ENCODE measurements around the gene IGDCC3. TPM values are rescaled to one million over a fixed set of nuclear protein-coding genes. Genes with fewer than 3 reads are reported as not detected.
A peak's percentile ranks its signal among the peaks of the same experiment; 100 is the strongest.

IGDCC3 gene
- total RNA-seq, 1 experiment from 2014 or later: 53.5 TPM

DNA sequence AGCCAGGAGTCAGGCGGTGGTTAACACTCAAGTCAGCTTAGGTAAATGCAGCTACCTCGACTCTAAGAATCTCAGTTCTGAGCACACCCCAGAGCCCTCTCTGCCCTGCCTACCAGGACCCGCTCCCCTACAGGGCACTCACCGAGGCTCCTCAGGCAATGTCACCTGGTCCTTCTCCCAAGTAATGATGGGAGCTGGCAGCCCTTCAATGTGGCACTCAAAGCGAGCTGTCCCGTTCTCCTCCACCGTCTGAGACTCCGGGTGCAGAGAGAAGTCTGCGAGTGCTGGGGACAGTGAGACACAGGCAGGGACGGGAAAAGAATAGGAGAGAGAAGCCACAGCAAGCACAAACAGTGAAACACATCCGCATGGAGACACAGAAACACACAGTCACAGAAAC is 32.2 kb upstream of the IGDCC3 start:
- no peak overlapping the region for H3K4me3 Mint-ChIP-seq
- ATAC-seq (no peak), DNase-seq (ENCODE audit: low spot score) (no peak)
- POLR2A ChIA-PET: interaction anchor here (1.8 kb wide), 1 partner anchor 12 kb away, joined by 6 read pairs; no protein-coding TSS in a partner anchor
- no peaks in the 10 kb centered on the region for H3K27me3 Mint-ChIP-seq (ENCODE audit: low read depth)
- no peaks in the 10 kb centered on the region; the same call in 1 of the 2 replicates for H3K36me3 Mint-ChIP-seq
- peaks cover 59% of the 10 kb centered on the region for H3K4me1 Mint-ChIP-seq
- H3K27ac Mint-ChIP-seq: peak overlapping the region; percentile 62
- CTCF ChIA-PET: interaction anchor here (1.4 to 1.8 kb wide), 2 partner anchors 9 to 12 kb away, joined by 5 to 11 read pairs; no protein-coding TSS in a partner anchor
- H3K9me3 Mint-ChIP-seq: no peaks in the 10 kb centered on the region
- TF ChIP-seq, protein P1, sequence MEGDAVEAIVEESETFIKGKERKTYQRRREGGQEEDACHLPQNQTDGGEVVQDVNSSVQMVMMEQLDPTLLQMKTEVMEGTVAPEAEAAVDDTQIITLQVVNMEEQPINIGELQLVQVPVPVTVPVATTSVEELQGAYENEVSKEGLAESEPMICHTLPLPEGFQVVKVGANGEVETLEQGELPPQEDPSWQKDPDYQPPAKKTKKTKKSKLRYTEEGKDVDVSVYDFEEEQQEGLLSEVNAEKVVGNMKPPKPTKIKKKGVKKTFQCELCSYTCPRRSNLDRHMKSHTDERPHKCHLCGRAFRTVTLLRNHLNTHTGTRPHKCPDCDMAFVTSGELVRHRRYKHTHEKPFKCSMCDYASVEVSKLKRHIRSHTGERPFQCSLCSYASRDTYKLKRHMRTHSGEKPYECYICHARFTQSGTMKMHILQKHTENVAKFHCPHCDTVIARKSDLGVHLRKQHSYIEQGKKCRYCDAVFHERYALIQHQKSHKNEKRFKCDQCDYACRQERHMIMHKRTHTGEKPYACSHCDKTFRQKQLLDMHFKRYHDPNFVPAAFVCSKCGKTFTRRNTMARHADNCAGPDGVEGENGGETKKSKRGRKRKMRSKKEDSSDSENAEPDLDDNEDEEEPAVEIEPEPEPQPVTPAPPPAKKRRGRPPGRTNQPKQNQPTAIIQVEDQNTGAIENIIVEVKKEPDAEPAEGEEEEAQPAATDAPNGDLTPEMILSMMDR (IDR thresholded peaks at IDR 0.05): no peak
- TF ChIP-seq ELF4 (CRISPR knock-in tag; IDR thresholded peaks at IDR 0.05; ENCODE audit: low read depth): no peak

DNA sequence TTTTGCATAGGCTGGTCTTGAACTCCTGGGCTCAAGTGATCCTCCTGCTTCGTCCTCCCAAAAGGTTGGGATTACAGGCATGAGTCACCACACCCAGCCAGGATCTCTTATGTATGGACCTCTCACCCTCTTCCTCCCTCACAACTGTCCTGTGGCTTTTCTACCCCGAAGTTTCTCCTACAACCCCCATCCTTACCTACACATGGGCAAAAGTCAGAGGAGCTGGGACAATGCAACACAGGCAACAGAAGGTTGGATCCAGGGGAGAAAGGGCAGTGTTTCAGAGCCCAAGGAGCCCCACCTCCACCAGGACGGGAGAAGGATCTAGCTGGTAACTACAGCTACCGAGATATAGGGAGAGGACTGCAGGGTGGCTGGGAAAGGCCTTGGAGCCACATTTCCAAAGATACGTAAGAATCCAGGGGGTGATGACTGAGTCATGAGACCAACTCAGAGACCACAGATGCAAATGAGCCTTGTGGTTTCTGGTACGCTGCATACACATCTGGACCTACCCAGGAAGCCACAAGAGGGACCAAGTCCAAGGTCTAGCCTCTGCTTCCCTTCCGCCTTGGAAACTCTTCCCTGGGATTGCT is 31.3 kb upstream of the IGDCC3 start:
- H3K27ac Mint-ChIP-seq: no peak overlapping the region; the same call in 1 of the 2 replicates
- no peak for TF ChIP-seq RELA (CRISPR knock-in tag; IDR thresholded peaks at IDR 0.05; ENCODE audit: borderline replicate concordance)
- no peak for TF ChIP-seq CREM (CRISPR knock-in tag; IDR thresholded peaks at IDR 0.05)
- ChIA-PET POLR2A (interaction anchor here (1.8 kb wide), 1 partner anchor 13 kb away, joined by 6 read pairs; no protein-coding TSS in a partner anchor), CTCF (interaction anchor here (1.1 to 1.8 kb wide), 2 partner anchors 11 to 12 kb away, joined by 3 to 5 read pairs; no protein-coding TSS in a partner anchor)
- peaks cover 58% of the 10 kb centered on the region for H3K4me1 Mint-ChIP-seq
- no peaks in the 10 kb centered on the region for H3K9me3 Mint-ChIP-seq
- DNase-seq (ENCODE audit: low spot score) (no peak), ATAC-seq (no peak)
- H3K36me3 Mint-ChIP-seq: no peaks in the 10 kb centered on the region; the same call in 1 of the 2 replicates
- no peaks in the 10 kb centered on the region for H3K27me3 Mint-ChIP-seq (ENCODE audit: low read depth)
- H3K4me3 Mint-ChIP-seq: no peak overlapping the region

DNA sequence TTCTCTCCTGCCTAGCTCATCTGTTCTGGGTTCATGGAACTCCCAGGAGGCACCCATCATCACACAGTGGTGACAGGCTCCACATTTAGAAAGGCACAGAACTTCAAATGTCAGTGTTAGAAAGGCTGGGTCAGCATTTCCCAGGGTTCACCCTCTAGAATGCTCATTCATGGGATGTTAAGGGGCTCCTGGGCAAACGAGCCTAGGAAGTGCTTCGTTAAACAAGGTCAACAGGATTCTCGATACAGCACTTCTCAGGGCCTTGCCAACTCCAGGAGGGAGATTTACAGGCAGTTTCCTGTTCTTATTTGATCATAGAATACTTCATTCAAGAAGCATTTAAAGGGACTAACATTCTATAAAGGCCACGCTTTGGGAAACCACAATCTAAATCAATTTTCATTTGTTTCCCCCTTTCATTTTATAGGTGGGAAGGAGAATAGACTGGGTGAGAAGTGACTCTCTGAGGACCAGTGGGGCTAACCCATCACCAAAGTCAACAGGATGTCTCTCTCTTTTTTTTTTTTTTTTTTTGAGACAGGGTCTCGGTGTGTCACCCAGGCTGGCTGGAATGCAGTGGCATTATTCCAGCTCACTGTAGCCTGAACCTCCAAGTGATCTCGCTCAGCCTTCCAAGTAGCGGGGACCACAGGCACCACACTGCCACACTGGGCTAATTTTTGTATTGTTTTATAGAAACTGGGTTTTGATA is 30.7 kb upstream of the IGDCC3 start:
- no peak for TF ChIP-seq PRRX2 (CRISPR knock-in tag; IDR thresholded peaks at IDR 0.05)
- TF ChIP-seq, protein P2, sequence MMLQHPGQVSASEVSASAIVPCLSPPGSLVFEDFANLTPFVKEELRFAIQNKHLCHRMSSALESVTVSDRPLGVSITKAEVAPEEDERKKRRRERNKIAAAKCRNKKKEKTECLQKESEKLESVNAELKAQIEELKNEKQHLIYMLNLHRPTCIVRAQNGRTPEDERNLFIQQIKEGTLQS (CRISPR knock-in tag; conservative IDR thresholded peaks at IDR 0.05): no peak
- TF ChIP-seq, protein P3, sequence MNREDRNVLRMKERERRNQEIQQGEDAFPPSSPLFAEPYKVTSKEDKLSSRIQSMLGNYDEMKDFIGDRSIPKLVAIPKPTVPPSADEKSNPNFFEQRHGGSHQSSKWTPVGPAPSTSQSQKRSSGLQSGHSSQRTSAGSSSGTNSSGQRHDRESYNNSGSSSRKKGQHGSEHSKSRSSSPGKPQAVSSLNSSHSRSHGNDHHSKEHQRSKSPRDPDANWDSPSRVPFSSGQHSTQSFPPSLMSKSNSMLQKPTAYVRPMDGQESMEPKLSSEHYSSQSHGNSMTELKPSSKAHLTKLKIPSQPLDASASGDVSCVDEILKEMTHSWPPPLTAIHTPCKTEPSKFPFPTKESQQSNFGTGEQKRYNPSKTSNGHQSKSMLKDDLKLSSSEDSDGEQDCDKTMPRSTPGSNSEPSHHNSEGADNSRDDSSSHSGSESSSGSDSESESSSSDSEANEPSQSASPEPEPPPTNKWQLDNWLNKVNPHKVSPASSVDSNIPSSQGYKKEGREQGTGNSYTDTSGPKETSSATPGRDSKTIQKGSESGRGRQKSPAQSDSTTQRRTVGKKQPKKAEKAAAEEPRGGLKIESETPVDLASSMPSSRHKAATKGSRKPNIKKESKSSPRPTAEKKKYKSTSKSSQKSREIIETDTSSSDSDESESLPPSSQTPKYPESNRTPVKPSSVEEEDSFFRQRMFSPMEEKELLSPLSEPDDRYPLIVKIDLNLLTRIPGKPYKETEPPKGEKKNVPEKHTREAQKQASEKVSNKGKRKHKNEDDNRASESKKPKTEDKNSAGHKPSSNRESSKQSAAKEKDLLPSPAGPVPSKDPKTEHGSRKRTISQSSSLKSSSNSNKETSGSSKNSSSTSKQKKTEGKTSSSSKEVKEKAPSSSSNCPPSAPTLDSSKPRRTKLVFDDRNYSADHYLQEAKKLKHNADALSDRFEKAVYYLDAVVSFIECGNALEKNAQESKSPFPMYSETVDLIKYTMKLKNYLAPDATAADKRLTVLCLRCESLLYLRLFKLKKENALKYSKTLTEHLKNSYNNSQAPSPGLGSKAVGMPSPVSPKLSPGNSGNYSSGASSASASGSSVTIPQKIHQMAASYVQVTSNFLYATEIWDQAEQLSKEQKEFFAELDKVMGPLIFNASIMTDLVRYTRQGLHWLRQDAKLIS (CRISPR knock-in tag; IDR thresholded peaks at IDR 0.05; ENCODE audit: borderline replicate concordance): no peak
- TF ChIP-seq CREM (CRISPR knock-in tag; IDR thresholded peaks at IDR 0.05): no peak
- TF ChIP-seq, protein P4, sequence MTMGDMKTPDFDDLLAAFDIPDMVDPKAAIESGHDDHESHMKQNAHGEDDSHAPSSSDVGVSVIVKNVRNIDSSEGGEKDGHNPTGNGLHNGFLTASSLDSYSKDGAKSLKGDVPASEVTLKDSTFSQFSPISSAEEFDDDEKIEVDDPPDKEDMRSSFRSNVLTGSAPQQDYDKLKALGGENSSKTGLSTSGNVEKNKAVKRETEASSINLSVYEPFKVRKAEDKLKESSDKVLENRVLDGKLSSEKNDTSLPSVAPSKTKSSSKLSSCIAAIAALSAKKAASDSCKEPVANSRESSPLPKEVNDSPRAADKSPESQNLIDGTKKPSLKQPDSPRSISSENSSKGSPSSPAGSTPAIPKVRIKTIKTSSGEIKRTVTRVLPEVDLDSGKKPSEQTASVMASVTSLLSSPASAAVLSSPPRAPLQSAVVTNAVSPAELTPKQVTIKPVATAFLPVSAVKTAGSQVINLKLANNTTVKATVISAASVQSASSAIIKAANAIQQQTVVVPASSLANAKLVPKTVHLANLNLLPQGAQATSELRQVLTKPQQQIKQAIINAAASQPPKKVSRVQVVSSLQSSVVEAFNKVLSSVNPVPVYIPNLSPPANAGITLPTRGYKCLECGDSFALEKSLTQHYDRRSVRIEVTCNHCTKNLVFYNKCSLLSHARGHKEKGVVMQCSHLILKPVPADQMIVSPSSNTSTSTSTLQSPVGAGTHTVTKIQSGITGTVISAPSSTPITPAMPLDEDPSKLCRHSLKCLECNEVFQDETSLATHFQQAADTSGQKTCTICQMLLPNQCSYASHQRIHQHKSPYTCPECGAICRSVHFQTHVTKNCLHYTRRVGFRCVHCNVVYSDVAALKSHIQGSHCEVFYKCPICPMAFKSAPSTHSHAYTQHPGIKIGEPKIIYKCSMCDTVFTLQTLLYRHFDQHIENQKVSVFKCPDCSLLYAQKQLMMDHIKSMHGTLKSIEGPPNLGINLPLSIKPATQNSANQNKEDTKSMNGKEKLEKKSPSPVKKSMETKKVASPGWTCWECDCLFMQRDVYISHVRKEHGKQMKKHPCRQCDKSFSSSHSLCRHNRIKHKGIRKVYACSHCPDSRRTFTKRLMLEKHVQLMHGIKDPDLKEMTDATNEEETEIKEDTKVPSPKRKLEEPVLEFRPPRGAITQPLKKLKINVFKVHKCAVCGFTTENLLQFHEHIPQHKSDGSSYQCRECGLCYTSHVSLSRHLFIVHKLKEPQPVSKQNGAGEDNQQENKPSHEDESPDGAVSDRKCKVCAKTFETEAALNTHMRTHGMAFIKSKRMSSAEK (CRISPR knock-in tag; IDR thresholded peaks at IDR 0.05; ENCODE audit: borderline replicate concordance): no peak
- TF ChIP-seq MXD4 (CRISPR knock-in tag; IDR thresholded peaks at IDR 0.05; ENCODE audit: borderline replicate concordance): no peak
- TF ChIP-seq NR1H2 (CRISPR knock-in tag; IDR thresholded peaks at IDR 0.05): no peak
- Mint-ChIP-seq H3K27ac (no peak overlapping the region; the same call in 1 of the 2 replicates), H3K9me3 (no peaks in the 10 kb centered on the region), H3K27me3 (ENCODE audit: low read depth) (no peaks in the 10 kb centered on the region), H3K4me1 (peaks cover 58% of the 10 kb centered on the region), H3K36me3 (no peaks in the 10 kb centered on the region), H3K4me3 (no peak overlapping the region)
- POLR2A ChIA-PET: interaction anchor here (1.1 kb wide), 1 partner anchor 13 kb away, joined by 4 read pairs; no protein-coding TSS in a partner anchor
- CTCF ChIA-PET: interaction anchor here (1.1 kb wide), 1 partner anchor 11 kb away, joined by 3 read pairs; no protein-coding TSS in a partner anchor
- no peak for DNase-seq (ENCODE audit: low spot score)
- ATAC-seq: no peak
